GM12878 (cell line): Measurements from ENCODE around the gene KIF18A. TPM values are rescaled to one million over a fixed set of nuclear protein-coding genes. Genes with fewer than 3 reads are reported as not detected.

Experiments
- ATAC-seq: fragments of 200-7000 bp; cut with Tn5 transposase; 3 replicates; pipeline ENCODE4 v1.9.1; 2020; ENCODE audit warnings: mild to moderate bottlenecking, moderate library complexity
- BruUV-seq: library from RNA; stranded (reverse); fragments of 400-500 nt; replicated peaks from 2 replicates; lab custom pipeline; 2021; lab: Mats Ljungman, UMichigan
- CTCF ChIA-PET: fragments of 300-600 bp; sonication (Branson Sonifier 250); formaldehyde crosslinking; extraction: SDS; loops from one replicate; lab custom pipeline; 2021; ENCODE audit warnings: inconsistent platforms; lab: Yijun Ruan, JAX
- POLR2A ChIA-PET: fragments of 350-600 bp; formaldehyde crosslinking; extraction: SDS; loops from one replicate; lab custom pipeline; 2021; ENCODE audit warnings: inconsistent platforms; lab: Charles Lee
- RAD21 ChIA-PET: fragments of 300-600 bp; sonication (Branson Sonifier 250); formaldehyde crosslinking; loops from one replicate; lab custom pipeline; 2023; ENCODE audit warnings: antibody characterized with exemption; ENCODE audit not compliant: unreplicated experiment; lab: Charles Lee
- SMC1A ChIA-PET: fragments of 300-600 bp; sonication (Branson Sonifier 250); formaldehyde crosslinking; loops from one replicate; lab custom pipeline; 2023; ENCODE audit not compliant: unreplicated experiment, uncharacterized antibody; lab: Charles Lee
- DNase-seq: peaks from one replicate; pipeline ENCODE4 v3.0.0-alpha.2; 2011; ENCODE audit warnings: low read depth, low spot score
- FAIRE-seq: peaks from 3 replicates; lab custom pipeline; 2011; peaks lifted over from hg19 to GRCh38; lab: Jason Lieb, UNC
- H2AFZ ChIP-seq: 2 replicates; pipeline ENCODE4 v1.6.0; 2011; ENCODE audit warnings: low read depth, low read length, control low read depth; ENCODE audit not compliant: control insufficient read depth
- H3K27ac ChIP-seq: 2 replicates; pipeline ENCODE4 v1.5.1; 2011; ENCODE audit warnings: control low read depth; ENCODE audit not compliant: control insufficient read depth, insufficient read depth
- H3K27me3 ChIP-seq, 2 experiments: replicated peaks in 1 of 2; 2 replicates each; pipeline versions ENCODE4 v1.6.0 to v1.6.1; 2011; ENCODE audit warnings: low read length in 1 of 2; ENCODE audit not compliant: control insufficient read depth in 2 of 2, insufficient read depth in 2 of 2
- H3K36me3 ChIP-seq, 2 experiments: 2 replicates each; pipeline ENCODE4 v1.5.1; 2011; ENCODE audit warnings: low read length in 1 of 2; ENCODE audit not compliant: control insufficient read depth in 2 of 2, insufficient read depth in 2 of 2
- H3K4me1 ChIP-seq: 2 replicates; pipeline ENCODE4 v1.6.1; 2011; ENCODE audit warnings: mild to moderate bottlenecking, low read length, moderate library complexity, mixed read lengths; ENCODE audit not compliant: control insufficient read depth, insufficient read depth
- H3K4me2 ChIP-seq: 2 replicates; pipeline ENCODE4 v1.6.0; 2011; ENCODE audit warnings: control low read depth; ENCODE audit not compliant: control insufficient read depth, insufficient read depth
- H3K4me3 ChIP-seq: fragments of 200-600 bp; sonication (generic); 2 replicates; pipeline ENCODE4 v1.5.1; 2016
- H3K79me2 ChIP-seq: 2 replicates; pipeline ENCODE4 v1.6.0; 2011; ENCODE audit warnings: low read length; ENCODE audit not compliant: control insufficient read depth, insufficient read depth
- H3K9ac ChIP-seq: 2 replicates; pipeline ENCODE4 v1.8.0; 2011; ENCODE audit warnings: low read length, control low read depth, mixed read lengths; ENCODE audit not compliant: control insufficient read depth, insufficient read depth
- H3K9me3 ChIP-seq: replicated peaks from 3 replicates; pipeline ENCODE4 v1.5.1; 2011; ENCODE audit warnings: mild to moderate bottlenecking, low read length; ENCODE audit not compliant: control insufficient read depth, insufficient read depth
- H4K20me1 ChIP-seq: 2 replicates; pipeline ENCODE4 v1.6.0; 2011; ENCODE audit not compliant: control insufficient read depth, insufficient read depth
- CREB1 ChIP-seq: IDR thresholded peaks from 2 replicates; pipeline ENCODE4 v1.6.1; 2012; ENCODE audit warnings: low read depth, mild to moderate bottlenecking, inconsistent platforms
- JUND ChIP-seq: IDR thresholded peaks from 2 replicates; pipeline ENCODE4 v1.6.1; 2012; ENCODE audit warnings: low read depth, mild to moderate bottlenecking, low read length, improper control_type of control experiment, moderate library complexity
- KLF5 ChIP-seq: fragments of 450-650 bp; IDR thresholded peaks from 2 replicates; pipeline ENCODE4 v1.6.1; 2014; ENCODE audit warnings: mild to moderate bottlenecking; ENCODE audit not compliant: partially characterized antibody
- NFYB ChIP-seq: IDR thresholded peaks from 2 replicates; pipeline ENCODE4 v1.6.1; 2011; ENCODE audit warnings: low read depth, mild to moderate bottlenecking, low read length, improper control_type of control experiment, moderate library complexity; ENCODE audit not compliant: insufficient read depth
- SRF ChIP-seq, 2 experiments: IDR thresholded peaks; 2 replicates each; pipeline ENCODE4 v1.6.1; 2011; ENCODE audit warnings: low read depth in 2 of 2, low read length in 2 of 2, mild to moderate bottlenecking in 1 of 2, moderate library complexity in 1 of 2
- SUPT20H ChIP-seq: IDR thresholded peaks from 2 replicates; pipeline ENCODE4 v1.6.1; 2011; ENCODE audit warnings: low read depth, mild to moderate bottlenecking, low read length, moderate library complexity, borderline replicate concordance; ENCODE audit not compliant: control insufficient read depth
- TCF3 ChIP-seq: IDR thresholded peaks from 2 replicates; pipeline ENCODE4 v1.6.1; 2012; ENCODE audit warnings: low read depth, mild to moderate bottlenecking, low read length, borderline replicate concordance; ENCODE audit not compliant: insufficient read depth
- ZSCAN29 ChIP-seq: fragments of 450-650 bp; IDR thresholded peaks from 2 replicates; pipeline ENCODE4 v1.6.1; 2017; ENCODE audit warnings: mild to moderate bottlenecking, moderate library complexity
- WGBS: methylation state at CpG from one replicate; pipeline ENCODE4 v1.1.6; 2016; ENCODE audit warnings: low lambda C conversion rate; ENCODE audit not compliant: insufficient replicate concordance, insufficient coverage; ENCODE audit errors: missing lambda C conversion rate; 5-methylcytosine and 5-hydroxymethylcytosine counted together
- in situ Hi-C: fragments of 300-500 bp; cut with MboI; formaldehyde crosslinking; loops from 9 replicates; pipeline ENCODE4 v1.14.3; 2018; ENCODE audit warnings: mixed read lengths
- intact Hi-C: fragments of 100-400 bp; cut with micrococcal nuclease; formaldehyde crosslinking; loops from one replicate; pipeline ENCODE4 v1.14.2; 2022; ENCODE audit not compliant: unreplicated experiment
- polyA plus RNA-seq, 11 experiments: library from polyadenylated mRNA; depleted of rRNA in 4 of 11; unstranded in 6 of 11; stranded (reverse) in 5 of 11; fragments of >200 nt; fragmentation: Nextera tagmentation in 4 of 11; fragmentation: Illumina TruSeq in 1 of 11; extraction: Ambion mirVana in 4 of 11; extraction: Trizol in 1 of 11; gene quantifications; 1 replicate in 1 of 11; 2 replicates in 10 of 11; pipeline versions ENCODE4 v1.2.1 to v1.2.3, GENCODE V29; 2011 to 2016; ENCODE audit warnings: inconsistent platforms in 2 of 11, missing spikeins in 2 of 11, low read depth in 1 of 11
- total RNA-seq, 4 experiments: library from RNA; depleted of rRNA in 3 of 4; stranded (reverse); fragments of >200 nt in 3 of 4; fragmentation: Illumina TruSeq in 1 of 4; extraction: Trizol in 1 of 4; gene quantifications; 2 replicates each; pipeline versions ENCODE4 v1.2.1 to v1.2.3, GENCODE V29; 2013 to 2021

The KIF18A gene
- total and polyA plus RNA-seq, 10 of the 15 experiments (the other 5 are each of a cell fraction or from before 2014, with no cell fraction given): 11.2 to 31.5 (median 20.4) TPM

- H3K4me2 ChIP-seq: no peak overlapping the region
- no peaks in the 10 kb centered on the region for H3K9me3 ChIP-seq
- TF ChIP-seq SUPT20H: no peak
- TF ChIP-seq KLF5: no peak
- no peak for TF ChIP-seq CREB1
- TF ChIP-seq ZSCAN29: no peak
- no peak for TF ChIP-seq NFYB
- no peak for TF ChIP-seq JUND
- no peak for TF ChIP-seq SRF (IDR thresholded peaks at IDR 0.05; ENCODE audit: low read depth in 2 of 2, low read length in 2 of 2)
- no peak for TF ChIP-seq TCF3
- peaks cover 0 to 3% of the 10 kb centered on the region in 2 experiments; a peak in 2 of 4 replicates for H3K36me3 ChIP-seq
- no peak overlapping the region for H2AFZ ChIP-seq
- DNase-seq: no peak
- no peaks in the 10 kb centered on the region for H3K27me3 ChIP-seq
- FAIRE-seq: no peak
- no peak overlapping the region for H3K4me3 ChIP-seq
- H3K79me2 ChIP-seq: no peaks in the 10 kb centered on the region
- SMC1A ChIA-PET: no interaction called here
- RAD21 ChIA-PET: no interaction called here
- no peak for ATAC-seq
- no peak overlapping the region for H3K27ac ChIP-seq
- WGBS: 98% methylated on average over 2 of the region's 2 CpGs
- in situ Hi-C loops: no loop called here
- CTCF ChIA-PET: no interaction called here
- intact Hi-C loops: no loop called here
- POLR2A ChIA-PET: no interaction called here
- no peaks in the 10 kb centered on the region for H3K4me1 ChIP-seq
- BruUV-seq: no TSS peak
- no peaks in the 10 kb centered on the region for H4K20me1 ChIP-seq
- H3K9ac ChIP-seq: no peak overlapping the region
These were observed 53.1 kb downstream of the KIF18A start for GRCh38 chr11:28054821-28055220.
